H9 (cell line): Measurements from ENCODE around the gene ARMC10. TPM values are rescaled to one million over a fixed set of nuclear protein-coding genes. Genes with fewer than 3 reads are reported as not detected.

Experiments used
- DNase-seq: peaks from one replicate; pipeline ENCODE4 v3.0.0-alpha.2; 2017
- H2AFZ ChIP-seq: one replicate; pipeline ENCODE4 v1.6.1; 2013; ENCODE audit warnings: mild to moderate bottlenecking, low read length, control low read depth, moderate library complexity
- H2AK5ac ChIP-seq: 2 replicates; pipeline ENCODE4 v1.6.1; 2013; ENCODE audit warnings: low read length, control low read depth, mixed read lengths; ENCODE audit not compliant: insufficient read length
- H2BK120ac ChIP-seq: one replicate; pipeline ENCODE4 v1.6.1; 2013; ENCODE audit warnings: low read depth, mild to moderate bottlenecking, low read length, control low read depth, inconsistent platforms; ENCODE audit not compliant: poor library complexity, severe bottlenecking
- H2BK12ac ChIP-seq: 2 replicates; pipeline ENCODE4 v1.6.1; 2013; ENCODE audit warnings: low read length, control low read depth, mixed read lengths, low read depth; ENCODE audit not compliant: insufficient read length
- H2BK15ac ChIP-seq: 2 replicates; pipeline ENCODE4 v1.6.1; 2013; ENCODE audit warnings: low read depth, low read length, control low read depth
- H2BK20ac ChIP-seq: one replicate; pipeline ENCODE4 v1.6.1; 2013; ENCODE audit warnings: low read depth, mild to moderate bottlenecking, low read length, control low read depth, inconsistent platforms; ENCODE audit not compliant: poor library complexity, severe bottlenecking
- H2BK5ac ChIP-seq: 2 replicates; pipeline ENCODE4 v1.6.1; 2013; ENCODE audit warnings: low read length, control low read depth, mixed read lengths; ENCODE audit not compliant: insufficient read length
- H3K14ac ChIP-seq: 2 replicates; pipeline ENCODE4 v1.6.1; 2013; ENCODE audit warnings: low read length, control low read depth; ENCODE audit not compliant: insufficient read depth
- H3K18ac ChIP-seq: 2 replicates; pipeline ENCODE4 v1.6.1; 2013; ENCODE audit warnings: low read depth, mild to moderate bottlenecking, mixed read lengths, low read length, control low read depth; ENCODE audit not compliant: insufficient read length
- H3K23ac ChIP-seq: 2 replicates; pipeline ENCODE4 v1.6.1; 2013; ENCODE audit warnings: low read length, control low read depth, mixed read lengths, low read depth; ENCODE audit not compliant: insufficient read length
- H3K23me2 ChIP-seq: 2 replicates; pipeline ENCODE4 v1.6.1; 2013; ENCODE audit warnings: low read depth, mild to moderate bottlenecking, mixed read lengths, low read length, control low read depth; ENCODE audit not compliant: insufficient read length, poor library complexity, severe bottlenecking
- H3K27ac ChIP-seq: 2 replicates; pipeline ENCODE4 v1.5.1; 2013; ENCODE audit warnings: low read length, control low read depth, mixed read lengths, low read depth; ENCODE audit not compliant: insufficient read length
- H3K27me3 ChIP-seq: 2 replicates; pipeline ENCODE4 v1.6.1; 2013; ENCODE audit warnings: low read length, control low read depth, inconsistent platforms; ENCODE audit not compliant: insufficient read depth
- H3K4ac ChIP-seq: 2 replicates; pipeline ENCODE4 v1.6.1; 2013; ENCODE audit warnings: low read depth, mild to moderate bottlenecking, control low read depth, inconsistent platforms, low read length, moderate library complexity
- H3K4me1 ChIP-seq: 2 replicates; pipeline ENCODE4 v1.6.1; 2013; ENCODE audit warnings: low read length, control low read depth, inconsistent platforms; ENCODE audit not compliant: insufficient read depth
- H3K4me2 ChIP-seq: 2 replicates; pipeline ENCODE4 v1.6.1; 2013; ENCODE audit warnings: low read length, control low read depth, mixed read lengths; ENCODE audit not compliant: insufficient read length, insufficient read depth
- H3K56ac ChIP-seq: 2 replicates; pipeline ENCODE4 v1.6.1; 2013; ENCODE audit warnings: low read depth, mild to moderate bottlenecking, mixed read lengths, low read length, control low read depth; ENCODE audit not compliant: insufficient read length
- H3K79me1 ChIP-seq: 2 replicates; pipeline ENCODE4 v1.6.1; 2013; ENCODE audit warnings: low read depth, mild to moderate bottlenecking, moderate library complexity, low read length, control low read depth, inconsistent platforms; ENCODE audit not compliant: insufficient read depth, poor library complexity, severe bottlenecking
- H3K79me2 ChIP-seq: 2 replicates; pipeline ENCODE4 v1.6.1; 2013; ENCODE audit warnings: low read length, control low read depth, inconsistent platforms; ENCODE audit not compliant: insufficient read depth
- H3K9ac ChIP-seq: 2 replicates; pipeline ENCODE4 v1.6.1; 2013; ENCODE audit warnings: low read length, control low read depth, mixed read lengths; ENCODE audit not compliant: insufficient read length; ENCODE audit errors: extremely low read depth
- H3K9me3 ChIP-seq: one replicate; pipeline ENCODE4 v1.6.1; 2013; ENCODE audit warnings: low read depth, low read length, inconsistent platforms; ENCODE audit not compliant: control insufficient read depth
- H3T11ph ChIP-seq: one replicate; pipeline ENCODE4 v1.6.1; 2013; ENCODE audit warnings: mild to moderate bottlenecking, low read length, control low read depth, inconsistent platforms
- H4K20me1 ChIP-seq: one replicate; pipeline ENCODE4 v1.6.1; 2013; ENCODE audit not compliant: control insufficient read depth, insufficient read length, insufficient read depth
- H4K5ac ChIP-seq: 2 replicates; pipeline ENCODE4 v1.6.1; 2013; ENCODE audit warnings: low read depth, mild to moderate bottlenecking, mixed read lengths, low read length, control low read depth; ENCODE audit not compliant: insufficient read length
- H4K8ac ChIP-seq: replicated peaks from 2 replicates; pipeline ENCODE4 v1.6.1; 2013; ENCODE audit warnings: low read length, control low read depth, mixed read lengths, low read depth; ENCODE audit not compliant: insufficient read length
- H4K91ac ChIP-seq: 2 replicates; pipeline ENCODE4 v1.6.1; 2013; ENCODE audit warnings: low read depth, mild to moderate bottlenecking, moderate library complexity, mixed read lengths, low read length, control low read depth; ENCODE audit not compliant: insufficient read length
- H3K27ac Mint-ChIP-seq, 3 experiments: 2 replicates in 2 of 3; 3 replicates in 1 of 3; pipeline ENCODE4 v1.8.0; 2020 to 2021; ENCODE audit warnings: mixed read lengths in 3 of 3, mild to moderate bottlenecking in 1 of 3, moderate library complexity in 1 of 3
- H3K27me3 Mint-ChIP-seq: 2 replicates; pipeline ENCODE4 v1.8.0; 2021; ENCODE audit warnings: low read depth, mild to moderate bottlenecking, moderate library complexity, mixed read lengths
- H3K36me3 Mint-ChIP-seq, 3 experiments: 2 replicates in 2 of 3; 3 replicates in 1 of 3; pipeline ENCODE4 v1.8.0; 2020 to 2021; ENCODE audit warnings: low read depth in 3 of 3, mixed read lengths in 3 of 3; ENCODE audit not compliant: insufficient read depth in 1 of 3
- H3K4me1 Mint-ChIP-seq, 2 experiments: 2 replicates each; pipeline ENCODE4 v1.8.0; 2020; ENCODE audit warnings: mixed read lengths in 2 of 2
- H3K4me3 Mint-ChIP-seq, 2 experiments: 2 replicates in 1 of 2; 3 replicates in 1 of 2; pipeline ENCODE4 v1.8.0; 2020 to 2021; ENCODE audit warnings: mild to moderate bottlenecking in 2 of 2, mixed read lengths in 2 of 2, moderate library complexity in 1 of 2
- H3K9me3 Mint-ChIP-seq, 2 experiments: 2 replicates in 1 of 2; 3 replicates in 1 of 2; pipeline ENCODE4 v1.8.0; 2020; ENCODE audit warnings: mild to moderate bottlenecking in 2 of 2, mixed read lengths in 2 of 2, moderate library complexity in 1 of 2
- CTCF ChIP-seq: fragments of 200-600 bp; sonication (generic); conservative IDR thresholded peaks from 3 replicates; pipeline ENCODE4 v1.8.0; 2021; ENCODE audit warnings: antibody characterized with exemption, mild to moderate bottlenecking
- WGBS: extraction: QIAGEN DNeasy Blood & Tissue Kit; methylation state at CpG from one replicate; pipeline ENCODE4 v1.1.7; 2013; ENCODE audit warnings: missing lambda C conversion rate, low lambda C conversion rate, mixed read lengths; ENCODE audit not compliant: insufficient read length; ENCODE audit errors: extremely low coverage; 5-methylcytosine and 5-hydroxymethylcytosine counted together
- total RNA-seq: library from RNA; stranded (reverse); gene quantifications from 2 replicates; pipeline ENCODE4 v1.2.1, GENCODE V29; 2021

The ARMC10 gene
- total RNA-seq, 1 experiment from 2014 or later = 46.8 TPM

- Mint-ChIP-seq H3K9me3 (no peaks in the 10 kb centered on the region), H3K4me3 (no peak overlapping the region), H3K36me3 (peaks cover 3 to 14% (median 12%) of the 10 kb centered on the region in 3 experiments; a peak in 6 of 7 replicates), H3K27ac (peak overlapping the region in 1 of 3 experiments; percentile 85; a peak in 2 of 7 replicates), H3K27me3 (no peaks in the 10 kb centered on the region), H3K4me1 (peaks cover 12 to 16% of the 10 kb centered on the region in 2 experiments)
- H2AFZ ChIP-seq = no peak overlapping the region
- no peaks in the 10 kb centered on the region for H4K20me1 ChIP-seq
- H2BK120ac ChIP-seq = no peak overlapping the region
- no peak overlapping the region for H4K5ac ChIP-seq
- H2BK5ac ChIP-seq = no peak overlapping the region
- DNase-seq = no peak
- H3K9ac ChIP-seq = no peak overlapping the region
- no peaks in the 10 kb centered on the region for H3K9me3 ChIP-seq
- H3K79me2 ChIP-seq = peaks cover 3% of the 10 kb centered on the region; the same call in 1 of the 2 replicates
- WGBS = no CpG with 5 or more reads among the region's 9 CpGs
- H3T11ph ChIP-seq = no peak overlapping the region
- TF ChIP-seq CTCF = no peak
- H2BK12ac ChIP-seq = no peak overlapping the region
- no peak overlapping the region for H3K27ac ChIP-seq
- H3K18ac ChIP-seq = no peak overlapping the region
- no peak overlapping the region for H3K56ac ChIP-seq
- no peaks in the 10 kb centered on the region for H3K23me2 ChIP-seq
- H4K91ac ChIP-seq = no peak overlapping the region
- H3K4me1 ChIP-seq = peaks cover 2% of the 10 kb centered on the region; the same call in 1 of the 2 replicates
- no peaks in the 10 kb centered on the region for H3K27me3 ChIP-seq
- no peak overlapping the region for H2BK15ac ChIP-seq
- no peak overlapping the region for H3K4me2 ChIP-seq
- no peak overlapping the region for H3K23ac ChIP-seq
- H2AK5ac ChIP-seq = no peak overlapping the region
- H3K14ac ChIP-seq = no peak overlapping the region
- no peak overlapping the region for H3K4ac ChIP-seq
- H4K8ac ChIP-seq = no peak overlapping the region
- no peak overlapping the region for H2BK20ac ChIP-seq
- peaks cover 3% of the 10 kb centered on the region for H3K79me1 ChIP-seq
Observed at GRCh38 chr7:103130901-103131624, 56.1 kb downstream of the ARMC10 start.
